OCI-LY7 (cell line): ENCODE results near the gene NPY5R. TPM values are rescaled to one million over a fixed set of nuclear protein-coding genes. Genes with fewer than 3 reads are reported as not detected.
A peak's percentile ranks its signal among the peaks of the same experiment; 100 is the strongest.

Experiments used
- BruUV-seq: library from RNA; stranded (reverse); fragments of 400-500 nt; replicated peaks from 2 replicates; lab custom pipeline; 2021; lab: Mats Ljungman, UMichigan
- CTCF ChIA-PET: fragments of 300-600 bp; sonication (Branson Sonifier 250); formaldehyde crosslinking; loops from one replicate; lab custom pipeline; 2022; ENCODE audit warnings: antibody characterized with exemption; ENCODE audit not compliant: unreplicated experiment; lab: Charles Lee
- POLR2A ChIA-PET: fragments of 300-600 bp; sonication (Branson Sonifier 250); formaldehyde crosslinking; loops from one replicate; lab custom pipeline; 2022; ENCODE audit warnings: antibody characterized with exemption; lab: Charles Lee
- DNase-seq: peaks from one replicate; pipeline ENCODE4 v3.0.0-alpha.2; 2015; ENCODE audit warnings: low spot score
- H2AFZ ChIP-seq: fragments of 200-600 bp; sonication (generic), shearing (Covaris generic); 2 replicates; pipeline ENCODE4 v1.6.1; 2014; ENCODE audit warnings: mild to moderate bottlenecking, antibody characterized with exemption, low read length, moderate library complexity
- H3K27ac ChIP-seq: fragments of 200-600 bp; sonication (generic); 2 replicates; pipeline ENCODE4 v1.5.1; 2014; ENCODE audit warnings: mixed run types, low read depth, mild to moderate bottlenecking, moderate library complexity, low read length, inconsistent platforms; ENCODE audit not compliant: poor library complexity, severe bottlenecking
- H3K36me3 ChIP-seq: fragments of 200-600 bp; sonication (generic); 2 replicates; pipeline ENCODE4 v1.6.1; 2014; ENCODE audit warnings: mild to moderate bottlenecking, antibody characterized with exemption, low read length, moderate library complexity, mixed read lengths; ENCODE audit not compliant: insufficient read depth
- H3K4me1 ChIP-seq: fragments of 200-600 bp; sonication (generic); 2 replicates; pipeline ENCODE4 v1.5.1; 2014; ENCODE audit warnings: mild to moderate bottlenecking, low read length; ENCODE audit not compliant: insufficient read depth, poor library complexity, severe bottlenecking
- H3K4me2 ChIP-seq: fragments of 200-600 bp; sonication (generic); 2 replicates; pipeline ENCODE4 v1.6.1; 2014; ENCODE audit warnings: mild to moderate bottlenecking, low read length
- H3K4me3 ChIP-seq: fragments of 200-600 bp; sonication (generic); 2 replicates; pipeline ENCODE4 v1.5.1; 2014; ENCODE audit warnings: mild to moderate bottlenecking, low read depth, low read length; ENCODE audit not compliant: poor library complexity, severe bottlenecking
- H3K79me2 ChIP-seq: fragments of 200-600 bp; sonication (generic); 2 replicates; pipeline ENCODE4 v1.6.1; 2016; ENCODE audit warnings: low read depth, mild to moderate bottlenecking, low read length, moderate library complexity, mixed read lengths; ENCODE audit not compliant: insufficient read depth
- H3K9me2 ChIP-seq: fragments of 200-600 bp; sonication (generic); 2 replicates; pipeline ENCODE4 v1.6.1; 2016; ENCODE audit warnings: mild to moderate bottlenecking, low read length, mixed read lengths; ENCODE audit not compliant: insufficient read depth
- H3K9me3 ChIP-seq: fragments of 200-600 bp; sonication (generic); 2 replicates; pipeline ENCODE4 v1.6.1; 2014; ENCODE audit warnings: mild to moderate bottlenecking, mixed run types, low read length, mixed read lengths
- H4K20me1 ChIP-seq: fragments of 200-600 bp; sonication (generic); 2 replicates; pipeline ENCODE4 v1.6.1; 2014; ENCODE audit warnings: mild to moderate bottlenecking, antibody characterized with exemption, low read length, moderate library complexity, mixed read lengths; ENCODE audit not compliant: insufficient read depth
- CTCF ChIP-seq: fragments of 200-600 bp; sonication (generic); conservative IDR thresholded peaks from 2 replicates; pipeline ENCODE4 v1.5.1; 2014; ENCODE audit warnings: mild to moderate bottlenecking, antibody characterized with exemption, low read length, moderate library complexity, mixed read lengths
- EZH2phosphoT487 ChIP-seq: fragments of 200-600 bp; sonication (generic); IDR thresholded peaks from 2 replicates; pipeline ENCODE4 v1.6.1; 2018; ENCODE audit warnings: low read depth, borderline replicate concordance, mild to moderate bottlenecking, mixed run types, antibody characterized with exemption, low read length, moderate library complexity, mixed read lengths
- intact Hi-C: fragments of 100-400 bp; cut with micrococcal nuclease; formaldehyde crosslinking; loops from one replicate; pipeline ENCODE4 v1.10.0; 2022; ENCODE audit not compliant: unreplicated experiment
- total RNA-seq, 2 experiments: library from RNA; depleted of rRNA in 1 of 2; stranded (reverse); fragments of >200 nt in 1 of 2; shearing (Covaris generic) in 1 of 2; gene quantifications; 2 replicates each; pipeline ENCODE4 v1.2.3, GENCODE V29; 2014 to 2022

Gene NPY5R
- total RNA-seq, 2 experiments from 2014 or later: not detected

GRCh38 chr4:163330916-163331628 is 12.6 kb upstream of the NPY5R start:
- DNase-seq: no peak
- no peak for TF ChIP-seq CTCF
- no peak for TF ChIP-seq EZH2phosphoT487
- intact Hi-C loops: no loop called here
- H3K36me3 ChIP-seq: no peaks in the 10 kb centered on the region
- no TSS peak for BruUV-seq
- no peaks in the 10 kb centered on the region for H3K4me1 ChIP-seq
- CTCF ChIA-PET: no interaction called here
- no peak overlapping the region for H3K4me2 ChIP-seq
- no peak overlapping the region for H3K4me3 ChIP-seq
- H4K20me1 ChIP-seq: no peaks in the 10 kb centered on the region
- POLR2A ChIA-PET: interaction anchor here (1.1 kb wide), 1 partner anchor 8 kb away, joined by 4 read pairs; no protein-coding TSS in a partner anchor
- no peak overlapping the region for H3K27ac ChIP-seq
- no peaks in the 10 kb centered on the region for H3K79me2 ChIP-seq
- no peaks in the 10 kb centered on the region for H3K9me2 ChIP-seq
- no peak overlapping the region for H2AFZ ChIP-seq
- no peaks in the 10 kb centered on the region for H3K9me3 ChIP-seq

- no peak for DNase-seq
- no peak for TF ChIP-seq EZH2phosphoT487
- Histone ChIP-seq H3K9me3 (no peaks in the 10 kb centered on the region), H3K4me3 (no peak overlapping the region), H3K9me2 (no peaks in the 10 kb centered on the region), H3K27ac (no peak overlapping the region), H3K36me3 (no peaks in the 10 kb centered on the region), H2AFZ (no peak overlapping the region), H4K20me1 (no peaks in the 10 kb centered on the region), H3K79me2 (no peaks in the 10 kb centered on the region), H3K4me2 (no peak overlapping the region), H3K4me1 (no peaks in the 10 kb centered on the region)
- intact Hi-C loops: no loop called here
- BruUV-seq: no TSS peak
- ChIA-PET CTCF (no interaction called here), POLR2A (interaction anchor here (0.6 kb wide), 1 partner anchor 20 kb away, joined by 3 read pairs; no protein-coding TSS in a partner anchor)
These were observed 11.9 kb upstream of the NPY5R start for GRCh38 chr4:163331629-163332376.

- Histone ChIP-seq H3K4me3 (no peak within 1 kb of the TSS), H3K36me3 (no peaks in the 10 kb centered on the region), H2AFZ (no peak within 1 kb of the TSS), H3K9me2 (no peaks in the 10 kb centered on the region), H3K4me2 (no peak within 1 kb of the TSS), H3K27ac (no peak within 1 kb of the TSS), H3K79me2 (no peaks in the 10 kb centered on the region), H4K20me1 (no peaks in the 10 kb centered on the region), H3K9me3 (no peaks in the 10 kb centered on the region), H3K4me1 (no peaks in the 10 kb centered on the region)
- intact Hi-C loops: no loop called here
- TF ChIP-seq CTCF (peak; percentile 65), EZH2phosphoT487 (no peak)
- ChIA-PET CTCF (no interaction called here), POLR2A (no interaction called here)
- BruUV-seq: no TSS peak
- DNase-seq: peak; percentile 4
These were observed 10.9 kb upstream of the NPY5R start, which contains the start of gene NPY1R for GRCh38 chr4:163332526-163333406. Gene NPY1R (minus strand): TSS chr4:163332596. CDS start chr4:163326554, 6,042 bp downstream.
